ENCODE measurements around the gene TUBB2B.
"Not testable (repeated sequence)": the region's sequence is repeated elsewhere in the genome, so short reads cannot be mapped to it uniquely, and the experiment has no call there.

The TUBB2B gene

DNA sequence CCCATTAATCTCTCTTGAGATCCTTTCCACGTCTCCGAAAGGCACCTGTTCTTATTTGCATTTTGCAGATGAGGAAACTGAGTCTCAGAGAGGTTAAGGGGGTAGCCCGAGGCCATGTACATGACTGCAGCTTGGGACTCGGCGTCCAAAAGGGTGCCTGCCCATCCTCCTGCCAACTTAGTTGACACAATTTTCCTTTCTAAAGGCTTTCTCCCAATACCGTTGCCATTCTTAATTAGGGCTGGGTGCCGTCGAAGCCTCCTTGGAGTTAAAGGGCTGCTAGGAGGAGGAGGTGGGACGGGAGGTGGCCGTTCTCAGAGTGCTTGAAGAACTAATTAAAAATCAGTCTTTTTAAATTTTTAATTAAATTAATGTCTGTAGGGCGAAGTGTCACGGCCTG lies 30.7 kb upstream of the TUBB2B start:
- DNase-seq, result no peak

DNA sequence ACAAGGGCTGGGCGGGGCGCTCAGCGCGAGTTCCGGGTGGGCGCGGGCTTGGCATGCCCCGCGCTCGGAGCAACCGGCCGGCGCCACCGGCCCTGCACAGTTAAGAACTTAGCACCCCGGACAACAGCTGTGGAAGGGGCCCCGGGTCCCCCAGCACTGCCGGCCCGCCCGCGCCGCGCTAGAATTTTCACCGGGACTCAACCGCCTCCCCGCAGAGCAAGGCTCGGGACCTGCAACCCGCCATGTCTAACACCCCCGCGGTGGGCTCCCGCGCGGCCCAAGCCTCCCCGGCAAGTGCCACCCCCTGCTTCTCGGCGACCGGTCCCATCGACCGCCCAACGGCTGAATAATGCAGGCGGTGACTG lies 26.1 kb upstream of the TUBB2B start:
- DNase-seq, result no peak

DNA sequence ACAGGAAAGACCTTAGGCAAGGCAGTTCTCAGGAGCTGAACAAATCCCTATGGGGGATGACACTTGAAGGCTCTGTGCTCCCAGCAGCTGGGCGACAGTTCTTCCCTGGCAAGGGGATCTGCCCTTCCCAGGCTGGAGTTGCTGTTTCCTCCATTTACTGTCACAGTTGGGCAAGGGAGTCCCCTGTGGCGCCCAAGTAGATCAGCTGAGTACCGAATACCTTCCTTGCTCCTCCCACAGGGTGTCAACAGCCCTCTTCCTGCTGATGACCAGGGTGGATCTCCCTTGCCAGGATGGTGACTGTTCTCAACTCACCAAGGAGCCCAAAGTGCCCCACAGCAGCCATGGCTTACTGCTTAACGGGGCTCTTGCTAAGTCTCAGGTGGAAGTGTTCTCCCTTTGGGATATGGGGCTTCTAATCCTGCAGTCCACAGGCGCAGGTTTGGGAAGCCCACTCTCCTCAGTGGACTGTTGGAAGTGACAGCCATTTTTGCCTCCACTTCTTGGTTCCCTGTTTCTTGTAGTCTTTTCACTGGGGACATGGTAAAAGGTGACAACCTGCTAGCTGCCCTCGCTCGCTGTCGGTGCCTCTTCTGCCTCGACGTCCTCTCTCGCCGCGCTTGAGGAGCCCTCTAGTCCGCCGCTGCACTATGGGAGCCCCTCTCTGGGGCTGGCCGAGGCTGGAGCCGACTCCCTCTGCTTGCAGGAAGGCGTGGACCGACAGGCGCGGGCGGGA lies 25.6 kb upstream of the TUBB2B start:
- no peak for DNase-seq

DNA sequence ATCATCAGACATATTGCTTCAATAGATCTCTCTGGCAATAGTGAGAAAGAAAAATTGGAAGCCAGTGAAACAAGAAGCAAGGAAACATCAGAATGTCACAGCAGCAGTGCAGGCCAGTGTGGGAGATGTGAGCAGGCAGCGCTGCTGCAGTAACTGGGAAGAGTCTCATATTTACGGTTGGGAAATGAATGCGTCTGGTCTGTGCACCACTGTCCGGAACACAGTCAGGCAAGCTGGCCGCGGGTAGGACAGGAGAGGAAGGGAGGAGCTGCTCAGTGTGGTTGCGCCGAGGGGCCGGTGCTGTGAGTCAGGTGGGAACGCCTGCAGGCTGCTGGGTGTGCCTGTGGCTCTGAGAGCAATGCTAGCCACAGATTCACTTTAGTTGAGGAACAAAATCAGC lies 24.9 kb upstream of the TUBB2B start:
- no peak for DNase-seq

DNA sequence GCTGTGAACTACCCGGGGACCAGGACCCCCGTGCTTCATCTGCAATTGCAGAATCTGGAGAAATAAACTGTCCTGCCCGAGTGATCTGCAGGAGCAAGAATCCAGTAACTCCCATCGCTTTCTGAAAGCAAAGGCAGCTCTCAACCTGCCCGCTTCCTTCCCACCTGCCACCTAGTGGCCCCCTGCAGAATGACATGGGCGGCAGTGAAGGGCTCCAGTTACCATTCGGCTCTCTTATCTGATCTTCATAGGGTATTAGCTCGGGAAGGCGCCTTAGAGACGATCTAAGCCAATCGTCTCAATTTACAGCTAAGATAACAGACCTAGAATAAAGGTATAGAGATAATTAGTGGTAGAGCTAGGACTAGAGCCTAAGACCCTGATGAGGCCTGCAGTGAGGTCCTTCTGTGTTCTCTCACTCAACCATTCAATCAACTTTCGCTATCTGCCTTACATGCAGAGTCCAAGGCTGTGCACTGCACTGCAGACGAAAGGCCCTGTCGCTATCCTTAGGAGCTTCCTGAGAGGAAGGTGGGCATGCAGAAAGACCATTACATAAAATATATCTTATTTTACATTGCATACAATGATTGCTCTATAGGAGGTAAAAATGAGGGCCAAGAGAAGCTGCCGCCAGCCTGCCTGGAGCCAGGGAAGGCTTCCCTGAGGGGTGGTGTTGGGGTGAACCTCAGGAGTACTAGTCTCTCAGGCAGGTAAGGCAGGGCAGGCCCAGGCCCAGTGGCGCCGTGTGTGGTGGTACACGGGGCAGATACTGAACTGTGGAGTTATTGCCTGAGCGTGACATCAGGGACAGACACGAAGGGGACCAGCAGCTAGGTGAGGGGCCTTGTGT lies 24.2 kb upstream of the TUBB2B start:
- DNase-seq, result peak; percentile 39

DNA sequence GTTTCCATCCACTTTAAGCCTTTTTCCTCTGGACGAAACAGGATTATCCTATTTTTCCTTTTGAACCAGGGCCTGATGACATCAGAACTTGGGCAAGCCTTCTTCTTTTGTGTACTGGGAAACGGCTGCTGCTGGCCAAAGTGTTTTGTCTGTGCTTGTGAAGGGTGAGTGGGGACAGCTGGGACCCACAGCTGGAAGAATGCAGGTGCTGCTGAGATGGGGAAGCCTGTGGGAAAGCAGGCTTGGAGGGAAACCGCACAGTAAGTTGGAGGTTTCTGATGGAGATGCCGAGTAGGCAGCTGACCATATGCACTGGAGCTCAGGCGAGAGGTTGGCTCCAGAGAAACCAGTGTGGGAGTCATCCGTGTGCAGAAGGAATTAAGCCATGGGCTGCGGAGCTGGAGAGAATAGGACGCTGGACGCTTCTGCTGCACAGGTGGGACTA lies 22.8 kb upstream of the TUBB2B start:
- no peak for DNase-seq

DNA sequence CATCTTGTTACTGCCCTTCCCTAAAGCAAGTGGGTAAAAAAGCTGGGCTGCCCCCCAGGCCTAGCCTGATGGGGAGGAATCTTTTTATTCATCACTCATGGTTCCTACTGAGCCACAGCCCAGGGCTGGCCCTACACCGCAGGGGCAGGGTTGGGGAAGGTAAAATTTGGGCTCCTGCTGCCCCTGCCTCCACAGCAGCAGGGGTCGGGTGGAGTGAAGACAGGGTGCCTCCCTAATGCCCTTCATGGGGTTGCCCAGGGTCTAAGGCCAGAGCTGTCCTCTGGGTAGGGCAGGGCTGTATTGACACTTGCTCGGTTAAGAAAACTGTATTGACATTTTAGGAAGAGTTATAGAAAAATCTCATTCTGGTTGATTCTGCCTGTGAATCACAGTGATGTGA lies 22.4 kb upstream of the TUBB2B start:
- DNase-seq, result no peak

DNA sequence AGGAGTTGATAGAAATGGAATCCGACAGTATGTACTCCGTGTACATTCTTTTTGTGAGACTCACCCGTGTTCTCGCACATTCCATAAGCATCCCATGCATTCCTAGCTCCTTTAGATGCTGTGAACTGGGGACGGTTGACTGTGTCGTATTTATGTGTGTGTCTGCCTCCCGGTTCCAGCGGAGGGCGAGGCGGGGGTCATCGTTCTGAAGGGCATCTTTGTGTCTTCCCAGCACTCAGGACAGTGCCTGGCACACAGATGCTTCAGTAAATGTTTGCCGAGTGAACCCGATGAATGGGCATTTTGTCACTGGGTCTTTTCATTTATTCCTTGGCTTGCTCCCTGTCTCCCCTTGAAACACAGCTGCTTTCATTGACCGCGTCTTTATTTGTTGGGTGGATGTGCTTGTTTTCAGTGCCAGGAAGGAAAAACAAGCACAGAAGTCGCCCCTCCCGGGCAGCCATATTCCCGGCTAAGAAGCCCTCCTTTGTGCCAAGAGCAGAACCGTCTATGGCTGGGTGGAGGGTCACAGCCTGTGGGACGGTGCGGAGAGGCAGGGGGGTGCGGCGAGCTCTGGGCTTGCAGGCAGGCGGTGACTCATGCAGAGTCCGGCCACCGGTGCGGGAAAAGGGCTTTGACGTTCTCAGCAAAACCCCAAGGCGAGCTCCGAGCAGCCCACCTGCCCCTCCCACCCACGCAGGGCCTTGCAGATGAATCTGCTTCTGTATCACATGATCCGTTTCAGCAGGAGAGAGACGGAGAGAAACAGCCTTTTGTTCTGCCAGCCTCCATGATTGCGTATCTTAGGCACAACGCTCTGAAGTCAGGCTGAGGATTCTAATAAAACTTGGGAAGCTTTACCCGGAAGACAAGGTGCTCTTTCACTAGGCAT lies 20.0 kb upstream of the TUBB2B start:
- DNase-seq, result peak; percentile 13

DNA sequence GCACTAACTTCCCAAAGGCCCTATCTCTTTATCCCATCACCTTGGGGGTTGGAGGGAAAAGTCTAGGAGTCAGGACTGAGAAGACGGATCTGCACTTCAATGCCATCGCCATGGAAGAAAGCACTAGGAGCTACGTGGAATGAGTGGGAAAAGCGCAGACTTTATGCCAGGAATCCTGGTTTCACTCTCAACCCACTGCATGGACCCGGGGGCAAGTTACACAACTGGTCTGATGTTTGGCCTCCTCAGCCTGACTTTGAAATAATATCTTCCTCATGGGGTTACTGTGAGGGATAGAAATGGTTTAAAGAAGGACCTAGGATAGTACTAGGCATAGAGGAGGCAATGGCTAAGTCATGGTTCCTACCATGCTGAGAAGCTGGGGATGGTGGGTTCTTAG lies 17.8 kb upstream of the TUBB2B start:
- DNase-seq, result no peak

DNA sequence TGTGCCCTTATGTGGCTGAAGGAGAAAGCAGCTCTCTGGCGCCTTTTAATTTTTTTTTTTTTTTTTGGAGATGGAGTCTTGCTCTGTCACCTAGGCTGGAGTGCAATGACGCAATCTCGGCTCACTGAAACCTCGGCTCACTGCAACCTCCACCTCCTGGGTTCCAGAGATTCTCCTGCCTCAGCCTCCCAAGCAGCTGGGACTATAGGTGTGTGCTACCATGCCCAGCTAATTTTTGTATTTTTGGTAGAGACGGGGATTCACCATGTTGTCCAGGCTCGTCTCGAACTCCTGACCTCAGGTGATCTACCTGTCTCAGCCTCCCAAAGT lies 17.3 kb upstream of the TUBB2B start:
- DNase-seq, result not testable (repeated sequence)

DNA sequence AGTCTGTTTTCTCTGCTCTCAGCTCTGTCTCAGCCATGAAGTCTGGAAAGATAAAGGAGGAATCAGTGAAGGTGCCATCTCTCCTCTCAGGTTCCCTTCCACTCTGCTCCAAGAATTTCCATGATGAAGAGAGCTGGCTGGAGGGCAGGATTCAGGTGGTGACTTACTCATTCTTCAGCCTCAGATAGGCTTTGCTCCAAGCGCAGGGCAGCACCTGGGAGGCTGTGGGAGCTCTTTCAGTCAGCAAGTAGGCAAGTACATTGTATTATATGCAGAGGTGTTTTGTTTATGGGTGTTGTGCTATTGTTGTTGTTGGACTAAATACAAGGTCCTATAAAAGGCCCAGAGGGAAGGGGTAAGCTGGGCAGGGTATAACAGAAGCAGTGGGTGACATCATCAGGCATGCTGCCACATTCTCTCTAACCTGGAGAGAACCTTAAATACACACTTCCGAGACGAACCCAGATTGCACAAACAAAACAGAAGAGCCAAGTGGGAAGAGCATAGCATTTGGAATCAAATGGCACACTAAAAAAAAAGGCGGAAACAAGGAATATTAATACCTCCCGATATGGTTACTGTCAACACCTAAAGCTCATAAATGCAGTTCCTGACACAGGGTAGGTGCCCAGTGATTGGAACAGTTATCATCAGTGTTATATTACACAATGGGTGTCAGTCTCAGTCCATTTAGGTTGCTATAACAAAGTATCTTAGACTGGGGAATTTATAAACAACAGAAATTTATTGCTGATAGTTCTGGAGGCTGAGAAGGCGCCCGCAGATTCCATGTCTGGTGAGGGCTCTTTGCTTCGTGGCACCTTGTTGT lies 16.8 kb upstream of the TUBB2B start:
- no peak for DNase-seq

DNA sequence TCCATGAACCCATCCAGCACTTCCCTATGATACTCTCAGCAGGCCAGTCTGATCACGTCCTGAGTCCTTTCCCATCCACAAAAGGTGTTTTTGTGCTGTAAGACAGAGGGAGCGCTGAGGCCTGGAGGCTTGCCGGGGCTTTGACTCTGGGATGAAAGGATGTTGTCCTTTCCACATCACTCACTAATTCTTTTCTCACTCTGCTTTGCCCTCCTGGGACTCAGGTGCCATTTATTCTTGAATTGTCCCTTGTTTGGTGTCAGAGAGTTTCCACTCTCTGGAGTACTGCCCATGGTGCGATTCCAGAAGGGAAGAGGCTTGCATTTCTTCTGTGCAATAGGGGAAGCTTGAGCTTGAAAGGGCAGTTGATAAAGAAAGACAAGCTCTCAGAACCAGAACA lies 15.3 kb upstream of the TUBB2B start:
- no peak for DNase-seq

DNA sequence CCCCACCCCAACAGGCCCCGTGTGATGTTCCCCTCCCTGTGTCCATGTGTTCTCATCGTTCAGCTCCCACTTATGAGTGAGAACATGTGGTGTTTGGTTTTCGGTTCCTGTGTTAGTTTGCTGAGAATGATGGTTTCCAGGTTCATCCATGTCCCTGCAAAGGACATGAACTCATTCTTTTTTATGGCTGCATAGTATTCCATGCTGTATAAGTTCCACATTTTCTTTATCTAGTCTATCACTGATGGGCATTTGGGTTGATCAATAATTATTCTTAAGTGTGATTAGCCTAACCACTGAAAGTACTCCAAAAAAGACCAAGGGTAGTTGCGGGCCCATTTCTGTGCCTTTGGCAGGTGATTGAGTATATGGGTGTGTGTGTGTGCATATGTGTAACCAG lies 14.3 kb upstream of the TUBB2B start:
- not testable (repeated sequence) for DNase-seq

DNA sequence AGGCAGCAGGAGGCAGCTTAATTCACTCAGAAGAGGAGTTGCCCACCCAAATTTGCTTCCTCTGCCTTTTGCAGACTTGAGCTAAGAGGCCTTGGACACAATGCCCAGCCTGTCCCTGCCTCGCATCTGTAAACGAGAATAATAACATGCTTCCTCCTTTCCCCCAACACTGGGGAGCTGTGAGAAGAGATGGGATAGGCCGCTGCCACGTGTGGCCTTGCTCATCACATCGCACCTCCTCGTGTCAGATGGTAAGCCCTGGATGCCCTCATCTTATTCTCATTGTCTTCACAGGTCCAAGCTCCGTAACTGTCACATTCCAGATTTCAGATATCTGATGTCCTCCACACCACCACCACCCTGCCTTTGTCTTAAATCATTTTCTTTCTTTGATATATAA lies 13.1 kb upstream of the TUBB2B start:
- no peak for DNase-seq

DNA sequence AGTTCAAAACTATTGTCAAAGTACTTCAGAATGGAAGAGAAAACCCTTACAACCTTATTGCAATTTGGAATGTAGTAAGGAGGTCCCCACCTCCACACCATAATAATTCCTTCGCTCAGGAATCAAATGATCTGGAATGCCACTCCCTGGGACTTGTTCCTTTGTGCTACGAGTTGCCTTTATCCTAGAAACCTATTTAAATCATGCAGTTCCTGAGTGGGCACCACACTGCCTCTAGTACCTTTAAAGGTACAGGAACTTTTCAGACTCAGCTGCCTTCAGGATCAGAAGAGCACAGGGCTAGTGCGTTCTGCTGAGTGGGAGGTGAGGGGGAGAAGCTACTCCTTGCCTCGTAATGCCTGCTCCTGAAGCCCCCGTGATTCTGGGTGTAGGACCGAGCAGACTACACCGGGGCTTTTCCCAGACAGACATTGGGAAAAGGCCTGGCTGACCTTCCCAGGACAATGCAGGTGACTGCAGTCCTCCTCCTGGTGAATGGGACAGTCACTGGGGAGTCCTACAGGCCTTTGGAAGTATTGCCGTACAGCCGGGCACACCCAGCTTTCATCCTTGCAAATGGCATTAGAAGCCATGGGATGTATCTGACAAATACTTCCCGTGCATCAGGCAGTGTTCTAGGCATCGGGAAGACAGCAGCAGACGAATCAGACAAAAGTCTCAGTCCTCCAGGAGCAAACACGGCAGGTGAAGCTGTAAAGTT lies 11.8 kb upstream of the TUBB2B start:
- DNase-seq, result no peak

DNA sequence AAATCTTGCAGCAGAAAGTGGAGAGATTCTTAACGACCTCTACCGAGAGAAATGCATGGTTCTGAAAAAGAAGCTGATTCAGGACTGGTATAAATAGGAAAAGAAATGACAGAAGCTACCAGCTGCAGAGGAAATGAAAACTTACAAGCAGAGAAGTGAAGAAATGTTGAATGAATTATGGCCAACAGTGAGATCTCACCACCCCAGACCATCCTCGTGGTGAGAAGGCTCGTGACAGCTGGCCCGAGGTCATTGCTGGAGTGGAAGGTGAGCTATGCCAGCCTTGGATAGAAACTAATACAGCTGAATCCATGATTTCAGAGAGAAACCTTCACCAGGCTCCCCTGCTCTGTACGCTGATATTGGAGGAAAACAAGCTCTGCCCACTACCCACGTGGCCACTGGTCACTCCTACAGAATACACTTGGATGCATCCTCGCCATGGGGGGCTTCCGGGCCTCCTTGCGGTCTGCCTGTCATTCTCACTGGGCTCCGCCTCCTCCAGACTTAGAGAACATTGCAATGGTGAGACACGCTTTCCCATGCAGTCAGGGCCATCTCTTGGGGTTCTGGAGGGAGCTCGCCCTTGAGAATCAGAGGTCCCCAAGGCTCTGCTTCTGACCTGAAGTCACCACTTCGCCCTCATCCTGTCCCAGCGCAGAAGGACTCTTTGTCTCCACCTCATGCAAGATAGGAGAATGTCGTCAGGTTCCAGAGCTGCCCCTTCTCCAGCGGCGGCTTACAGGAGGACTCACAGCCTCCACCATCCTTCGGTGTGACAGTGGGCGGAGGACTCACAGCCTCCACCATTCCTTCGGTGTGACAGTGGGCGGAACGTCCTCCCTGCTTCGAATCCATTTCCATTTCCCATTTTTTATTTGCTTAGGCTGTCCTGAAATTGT lies 10.6 kb upstream of the TUBB2B start:
- DNase-seq, result no peak

DNA sequence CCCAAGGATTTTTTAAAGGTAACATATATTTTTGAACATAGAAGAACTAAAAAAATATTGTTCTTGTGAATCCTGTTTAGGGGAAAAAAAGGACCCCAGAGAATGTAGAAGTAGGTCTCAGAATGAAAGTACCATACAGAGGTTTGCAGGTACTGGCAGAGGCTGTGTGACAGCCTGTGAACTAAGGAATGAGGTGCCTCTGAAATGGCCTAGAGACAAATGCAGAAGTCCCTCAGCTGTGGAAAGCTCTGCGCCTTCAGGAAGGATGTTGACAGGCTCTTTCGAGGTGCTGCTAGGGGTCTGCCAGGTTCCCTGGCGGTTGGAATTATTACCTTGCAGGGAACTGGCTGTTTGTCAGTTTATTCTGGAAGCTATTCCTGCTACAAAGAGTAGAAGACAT lies 8.6 kb upstream of the TUBB2B start:
- DNase-seq, result no peak

DNA sequence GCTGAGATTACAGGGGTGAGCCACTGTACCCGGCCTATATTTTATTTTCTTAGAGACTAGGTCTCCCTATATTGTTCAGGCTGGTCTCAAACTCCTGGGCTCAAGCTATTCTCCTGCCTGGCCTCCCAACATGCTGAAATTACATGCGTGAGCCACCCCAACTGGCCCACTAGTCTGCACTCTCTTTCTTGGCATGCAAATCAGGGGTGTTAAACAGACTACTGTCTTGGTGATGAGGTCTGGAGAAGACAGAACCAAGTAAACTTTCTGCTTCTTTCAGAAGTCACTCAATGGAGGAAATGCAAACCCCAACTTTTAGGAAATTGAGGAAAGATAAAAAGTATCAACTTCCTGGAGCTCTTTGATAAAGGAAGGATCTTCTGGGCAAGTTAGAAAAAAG lies 8.0 kb upstream of the TUBB2B start:
- DNase-seq, result no peak

DNA sequence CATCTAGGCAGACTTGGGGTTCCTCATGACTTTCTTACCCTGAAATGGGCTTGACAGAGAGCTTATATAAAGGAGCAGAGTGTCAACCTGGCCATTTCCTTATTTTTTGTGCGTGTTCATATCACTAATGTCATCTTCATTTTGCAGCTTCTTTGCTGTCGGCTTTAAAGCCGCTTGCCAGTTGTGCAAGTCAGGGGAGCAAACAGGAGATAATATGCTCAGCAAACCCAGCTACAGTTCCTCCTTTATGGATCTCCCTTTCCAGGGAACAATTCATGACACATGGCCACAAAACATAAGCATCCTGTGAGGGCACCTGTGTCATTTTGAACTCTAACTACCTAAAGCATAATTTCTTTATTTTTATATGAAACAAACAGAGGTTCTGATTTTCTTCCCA lies 6.5 kb upstream of the TUBB2B start:
- DNase-seq, result no peak

DNA sequence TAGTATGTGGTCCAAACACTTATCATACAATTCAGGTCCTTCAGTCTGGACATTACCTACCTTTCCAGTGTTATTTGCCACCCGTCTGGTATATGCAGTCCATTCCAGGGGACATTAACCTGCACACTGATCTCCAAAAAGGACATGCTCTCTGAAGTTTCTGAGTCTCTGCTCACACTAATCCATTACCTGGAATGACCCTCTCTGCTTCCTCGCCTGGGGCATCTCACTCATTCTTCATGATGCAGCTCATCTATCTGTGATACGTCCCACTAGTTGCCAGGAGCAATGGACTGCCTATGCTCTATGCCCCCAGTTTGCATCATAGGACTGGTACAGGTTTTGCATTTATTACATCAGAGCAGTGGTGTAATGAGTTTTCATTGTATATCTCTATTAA lies 5.9 kb upstream of the TUBB2B start:
- DNase-seq, result no peak
